GM18498 (cell line): ENCODE results near the gene RCVRN.

Experiments
- ATAC-seq: cut with Tn5 transposase; IDR thresholded peaks from one replicate; pipeline ENCODE4 v1.9.1; 2021; ENCODE audit warnings: mild to moderate bottlenecking, moderate library complexity; ENCODE audit not compliant: unreplicated experiment

Gene RCVRN

DNA sequence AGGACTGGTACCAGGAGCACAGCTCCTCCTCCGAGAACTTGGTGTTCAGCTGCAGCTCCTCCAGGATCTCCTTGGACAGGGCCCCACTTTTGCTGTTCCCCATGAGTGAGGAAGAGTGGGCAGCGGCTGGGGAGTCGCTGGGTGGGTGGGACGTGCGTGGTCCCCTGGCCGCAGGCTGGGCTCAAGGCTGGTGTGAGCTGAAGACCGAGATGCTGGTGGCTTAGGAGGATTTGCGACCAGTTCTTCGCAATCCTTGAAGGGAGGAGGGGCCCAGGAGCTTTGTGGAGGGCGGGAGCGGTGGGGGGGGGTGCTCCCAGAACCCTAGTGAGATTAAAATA is at the start of gene RCVRN:
RCVRN (minus strand) TSS at position 194 of the 338 bp plus-strand sequence; CDS start at position 103, 91 bp downstream.
- ATAC-seq: no peak

GRCh38 chr17:9953492-9953891 is 48.4 kb upstream of the RCVRN start:
- ATAC-seq: no peak

DNA sequence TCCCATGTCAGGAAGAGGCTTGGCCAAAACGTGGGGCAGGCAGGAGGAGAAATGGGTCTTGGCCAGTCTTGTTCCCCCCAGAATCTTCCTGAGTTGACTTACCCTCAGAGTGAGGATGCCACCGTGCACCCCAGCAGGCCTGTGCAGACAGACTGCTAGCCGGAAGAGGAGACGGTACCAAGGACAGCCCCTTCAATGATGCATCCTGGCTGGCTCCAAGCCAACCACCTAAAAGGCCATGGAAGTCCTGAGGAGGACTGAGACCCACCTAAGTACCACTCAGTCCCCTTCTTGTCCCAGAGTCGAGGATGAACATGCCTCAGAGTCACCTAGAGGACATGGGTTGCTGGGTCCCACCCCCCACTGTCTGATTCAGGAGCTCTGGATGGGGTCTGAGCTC is 46.7 kb upstream of the RCVRN start:
- ATAC-seq: no peak

GRCh38 chr17:9948928-9949327 is 43.9 kb upstream of the RCVRN start:
- no peak for ATAC-seq

- no peak for ATAC-seq
These were observed 39.6 kb upstream of the RCVRN start for GRCh38 chr17:9944704-9945103.

DNA sequence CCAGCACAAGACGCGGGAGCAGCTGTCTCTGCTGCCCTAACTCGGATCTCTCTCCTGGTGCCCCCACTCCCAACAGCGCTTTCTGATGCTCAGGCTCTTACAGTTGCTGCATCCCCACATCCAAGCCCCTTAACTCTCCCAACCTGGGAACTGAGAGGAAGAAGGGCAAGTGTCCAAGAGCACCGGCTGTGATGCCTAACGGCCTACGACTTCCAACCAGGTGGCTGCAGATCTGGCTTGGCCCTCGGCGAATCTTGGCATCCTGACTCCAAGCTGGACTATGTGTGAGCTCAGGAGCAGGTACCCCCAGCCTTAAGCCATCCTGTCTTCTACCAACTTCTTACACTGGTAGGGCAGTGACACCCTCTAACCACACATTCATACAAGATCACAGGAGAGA is 38.3 kb upstream of the RCVRN start:
- no peak for ATAC-seq

- no peak for ATAC-seq
These were observed 37.8 kb upstream of the RCVRN start for GRCh38 chr17:9942885-9943284.

GRCh38 chr17:9941305-9941704 is 36.2 kb upstream of the RCVRN start:
- ATAC-seq: no peak

DNA sequence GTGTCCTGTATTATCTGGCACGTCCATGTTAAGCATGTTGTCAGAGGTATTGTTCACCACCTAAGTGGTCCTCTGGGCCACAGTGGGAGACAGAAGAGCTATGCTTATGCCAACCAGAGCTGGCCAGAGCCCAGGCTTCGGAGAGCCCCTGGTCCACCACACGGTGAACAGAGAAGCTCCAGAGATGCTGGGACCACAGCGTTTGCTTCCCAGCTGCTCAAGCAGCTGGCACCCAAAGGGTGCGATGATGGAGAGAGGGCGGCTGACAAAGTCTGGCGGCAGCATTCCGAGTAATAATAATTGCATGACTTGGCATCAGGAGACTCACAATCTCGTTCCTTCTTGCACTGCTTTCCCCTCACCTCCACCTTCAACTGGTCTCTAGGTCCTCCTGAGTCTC is 35.8 kb upstream of the RCVRN start:
- ATAC-seq: no peak

GRCh38 chr17:9938764-9939163 is 33.7 kb upstream of the RCVRN start:
- no peak for ATAC-seq

- ATAC-seq: no peak
These were observed 32.8 kb upstream of the RCVRN start for GRCh38 chr17:9937901-9938300.

- ATAC-seq: no peak
These were observed 32.2 kb upstream of the RCVRN start for GRCh38 chr17:9937241-9937761.

GRCh38 chr17:9936095-9936494 is 31.0 kb upstream of the RCVRN start:
- ATAC-seq: no peak

DNA sequence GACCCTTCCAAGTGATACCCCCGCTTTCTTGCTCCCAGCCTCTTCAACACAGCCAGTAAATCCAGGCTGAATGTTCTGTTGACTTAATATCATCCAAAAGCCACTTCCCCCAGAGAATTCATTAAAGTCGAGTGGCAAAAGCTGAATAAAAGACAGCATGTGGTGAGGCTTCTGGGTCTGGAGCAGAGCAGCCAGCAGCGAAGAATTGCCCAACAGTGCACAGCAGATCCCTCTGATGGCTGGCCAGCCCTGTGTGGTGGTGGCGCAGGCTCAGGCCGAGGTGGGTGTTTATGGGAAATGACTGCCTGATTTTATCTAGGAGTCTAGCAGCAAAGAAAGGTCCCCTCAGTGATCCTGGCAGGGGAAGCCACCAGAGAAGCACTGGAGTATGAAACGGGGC is 30.3 kb upstream of the RCVRN start:
- ATAC-seq: no peak

GRCh38 chr17:9934331-9934730 is 29.3 kb upstream of the RCVRN start:
- ATAC-seq: no peak

GRCh38 chr17:9932491-9932890 is 27.4 kb upstream of the RCVRN start:
- no peak for ATAC-seq

DNA sequence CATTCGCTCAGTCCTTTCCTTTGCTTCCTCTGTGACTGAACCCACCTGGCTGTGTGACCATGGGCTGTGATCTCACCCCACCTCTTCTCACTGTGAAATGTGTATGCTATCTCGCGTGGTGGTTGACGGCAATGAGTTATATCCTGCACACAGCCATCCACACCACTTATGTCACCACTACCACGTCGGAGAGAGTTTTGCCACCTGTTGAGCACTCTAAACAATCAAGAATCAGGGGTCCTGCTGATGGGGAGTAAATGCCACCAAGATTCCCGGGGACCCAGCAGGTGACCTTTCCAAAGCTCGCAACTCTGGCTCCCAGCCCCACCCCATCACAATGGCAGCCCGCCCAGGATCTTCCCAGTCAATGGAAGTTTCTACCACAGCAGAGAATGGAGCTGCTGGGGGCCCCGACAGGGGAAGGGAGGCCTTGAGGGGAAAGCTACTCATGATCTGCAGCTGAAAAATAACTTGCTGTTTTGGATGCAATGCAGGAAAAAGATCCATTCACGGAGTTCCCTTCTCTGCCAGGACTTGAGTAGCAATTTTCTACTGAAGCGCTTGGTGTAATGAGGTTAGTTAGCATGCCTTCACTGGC is 26.2 kb upstream of the RCVRN start:
- ATAC-seq: no peak

DNA sequence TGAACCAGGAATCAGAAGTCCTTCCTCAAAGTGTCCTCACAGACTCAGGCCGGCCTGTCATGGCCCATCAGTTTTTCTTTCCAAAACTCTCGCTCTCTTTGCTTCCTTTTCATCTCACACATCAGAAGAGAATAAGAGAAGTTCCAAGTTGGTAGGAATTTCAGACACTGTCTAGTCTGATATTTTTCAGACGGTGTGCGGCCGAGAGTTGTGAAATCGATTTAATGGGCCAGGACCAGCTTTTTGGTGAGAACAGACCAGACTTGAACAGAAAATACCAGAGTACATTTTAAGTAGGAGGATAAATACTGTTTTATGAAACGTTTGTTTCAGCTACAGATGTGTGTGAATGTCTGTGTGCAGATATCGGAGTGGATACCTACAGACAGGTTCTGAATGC is 24.8 kb upstream of the RCVRN start:
- ATAC-seq: no peak

- ATAC-seq: no peak
These were observed 23.7 kb upstream of the RCVRN start for GRCh38 chr17:9928601-9929333.

- ATAC-seq: no peak
These were observed 21.2 kb upstream of the RCVRN start for GRCh38 chr17:9926150-9926804.

DNA sequence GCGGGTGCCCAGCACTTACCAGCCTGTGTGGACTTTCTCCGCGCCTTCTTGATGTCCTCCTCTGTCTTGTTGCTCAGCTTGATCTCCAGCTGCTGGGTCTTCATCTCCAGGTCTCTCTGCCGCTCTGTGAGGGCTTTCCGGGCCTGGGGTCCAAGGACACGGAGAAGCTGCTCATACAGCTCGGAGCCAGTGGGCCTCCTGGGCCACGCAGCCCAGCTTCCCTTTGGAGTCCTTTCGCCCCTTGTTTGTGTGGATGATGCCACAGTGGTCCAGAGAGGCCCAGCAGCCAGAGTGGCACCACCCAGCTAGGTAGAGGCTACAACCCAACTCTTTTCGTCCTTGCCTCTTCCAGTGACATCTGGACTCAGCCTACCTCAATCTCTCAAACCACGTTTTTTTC is 20.4 kb upstream of the RCVRN start:
- no peak for ATAC-seq

DNA sequence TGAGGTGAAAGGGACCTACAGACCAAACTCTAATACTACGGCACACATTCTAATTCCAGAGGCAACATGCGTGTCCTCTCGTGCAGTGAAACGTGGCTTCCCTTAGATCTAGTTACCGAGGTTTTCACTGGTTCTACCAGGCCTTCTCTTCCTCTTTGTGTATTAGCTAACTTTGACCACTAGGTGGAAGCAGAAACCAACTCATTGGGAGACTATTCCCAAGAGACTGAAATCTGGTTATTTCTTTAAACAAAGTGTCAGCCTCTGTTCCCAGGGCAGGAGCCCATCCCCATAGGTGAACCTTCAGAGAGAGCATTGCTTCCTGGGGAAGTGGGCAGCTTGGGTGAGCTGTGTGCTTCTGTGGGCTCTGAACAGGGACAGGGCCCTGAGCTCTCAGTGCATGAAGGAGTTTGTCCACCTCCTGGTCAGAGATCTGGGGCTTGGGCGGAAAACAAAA is 19.7 kb upstream of the RCVRN start:
- no peak for ATAC-seq
